KMS-11 (cell line): ENCODE results near the gene AGTR1.

Experiments
- H2AFZ ChIP-seq: fragments of 200-600 bp; sonication (generic); 2 replicates; pipeline ENCODE4 v1.6.1; 2016; ENCODE audit warnings: antibody characterized with exemption, mixed run types, low read depth
- H3K27ac ChIP-seq: fragments of 200-600 bp; sonication (generic); 2 replicates; pipeline ENCODE4 v1.6.1; 2016; ENCODE audit warnings: mild to moderate bottlenecking, mixed run types
- H3K27me3 ChIP-seq: fragments of 200-600 bp; sonication (generic); 2 replicates; pipeline ENCODE4 v1.6.1; 2017; ENCODE audit warnings: mild to moderate bottlenecking, low read depth, mixed run types, moderate library complexity; ENCODE audit not compliant: insufficient read depth
- H3K36me3 ChIP-seq: fragments of 200-600 bp; sonication (generic); 2 replicates; pipeline ENCODE4 v1.6.1; 2017; ENCODE audit warnings: mild to moderate bottlenecking, mixed run types; ENCODE audit not compliant: insufficient read depth
- H3K4me1 ChIP-seq: fragments of 200-600 bp; sonication (generic); 2 replicates; pipeline ENCODE4 v1.6.1; 2016; ENCODE audit warnings: mild to moderate bottlenecking, low read depth, mixed run types; ENCODE audit not compliant: poor library complexity, severe bottlenecking
- H3K4me2 ChIP-seq: fragments of 200-600 bp; sonication (generic); 2 replicates; pipeline ENCODE4 v1.7.0; 2016; ENCODE audit warnings: mild to moderate bottlenecking, mixed run types
- H3K4me3 ChIP-seq: fragments of 200-600 bp; sonication (generic); IDR thresholded peaks from 2 replicates; pipeline ENCODE4 v1.6.1; 2017; ENCODE audit warnings: low read depth, low read length, mixed read lengths; ENCODE audit not compliant: insufficient read depth
- H3K79me2 ChIP-seq: fragments of 200-600 bp; sonication (generic); 2 replicates; pipeline ENCODE4 v1.6.1; 2016; ENCODE audit warnings: low read depth, mixed run types; ENCODE audit not compliant: insufficient read depth
- H3K9ac ChIP-seq: fragments of 200-600 bp; sonication (generic); 2 replicates; pipeline ENCODE4 v1.6.1; 2016; ENCODE audit warnings: mild to moderate bottlenecking, mixed run types
- H4K20me1 ChIP-seq: fragments of 200-600 bp; sonication (generic); 2 replicates; pipeline ENCODE4 v1.6.1; 2016; ENCODE audit warnings: mild to moderate bottlenecking, mixed run types; ENCODE audit not compliant: insufficient read depth
- TF ChIP-seq, protein P1 (sequence below): fragments of 200-600 bp; sonication (generic); conservative IDR thresholded peaks from 2 replicates; pipeline ENCODE4 v1.6.1; 2017; ENCODE audit warnings: low read depth, mild to moderate bottlenecking, antibody characterized with exemption, low read length, moderate library complexity, mixed read lengths

AGTR1 gene

DNA sequence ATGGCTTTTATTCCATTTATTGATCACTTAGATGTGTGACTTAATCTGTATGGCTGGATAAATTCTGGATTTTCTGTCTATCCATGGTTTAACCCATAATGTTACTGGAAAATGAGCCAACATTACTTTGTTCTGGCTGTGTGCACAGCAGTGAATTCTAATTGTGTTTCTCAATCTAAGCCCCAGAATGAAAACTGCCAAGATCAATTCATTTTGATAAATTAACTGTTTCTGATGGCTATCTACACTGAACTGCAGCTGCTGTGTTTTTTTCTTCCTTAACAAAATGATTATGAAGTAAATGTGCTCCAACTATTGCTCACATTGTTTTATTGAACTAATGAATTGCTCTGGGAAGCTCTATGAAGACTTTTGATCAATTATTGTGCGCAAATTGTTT is 94.2 kb downstream of the AGTR1 start:
- Histone ChIP-seq H3K4me1 (no peaks in the 10 kb centered on the region), H3K36me3 (no peaks in the 10 kb centered on the region), H3K79me2 (no peaks in the 10 kb centered on the region), H2AFZ (no peak overlapping the region), H3K27ac (no peak overlapping the region), H3K4me3 (no peak overlapping the region), H4K20me1 (no peaks in the 10 kb centered on the region), H3K4me2 (no peak overlapping the region), H3K27me3 (no peaks in the 10 kb centered on the region), H3K9ac (no peak overlapping the region)
- TF ChIP-seq, protein P1, sequence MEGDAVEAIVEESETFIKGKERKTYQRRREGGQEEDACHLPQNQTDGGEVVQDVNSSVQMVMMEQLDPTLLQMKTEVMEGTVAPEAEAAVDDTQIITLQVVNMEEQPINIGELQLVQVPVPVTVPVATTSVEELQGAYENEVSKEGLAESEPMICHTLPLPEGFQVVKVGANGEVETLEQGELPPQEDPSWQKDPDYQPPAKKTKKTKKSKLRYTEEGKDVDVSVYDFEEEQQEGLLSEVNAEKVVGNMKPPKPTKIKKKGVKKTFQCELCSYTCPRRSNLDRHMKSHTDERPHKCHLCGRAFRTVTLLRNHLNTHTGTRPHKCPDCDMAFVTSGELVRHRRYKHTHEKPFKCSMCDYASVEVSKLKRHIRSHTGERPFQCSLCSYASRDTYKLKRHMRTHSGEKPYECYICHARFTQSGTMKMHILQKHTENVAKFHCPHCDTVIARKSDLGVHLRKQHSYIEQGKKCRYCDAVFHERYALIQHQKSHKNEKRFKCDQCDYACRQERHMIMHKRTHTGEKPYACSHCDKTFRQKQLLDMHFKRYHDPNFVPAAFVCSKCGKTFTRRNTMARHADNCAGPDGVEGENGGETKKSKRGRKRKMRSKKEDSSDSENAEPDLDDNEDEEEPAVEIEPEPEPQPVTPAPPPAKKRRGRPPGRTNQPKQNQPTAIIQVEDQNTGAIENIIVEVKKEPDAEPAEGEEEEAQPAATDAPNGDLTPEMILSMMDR = no peak

DNA sequence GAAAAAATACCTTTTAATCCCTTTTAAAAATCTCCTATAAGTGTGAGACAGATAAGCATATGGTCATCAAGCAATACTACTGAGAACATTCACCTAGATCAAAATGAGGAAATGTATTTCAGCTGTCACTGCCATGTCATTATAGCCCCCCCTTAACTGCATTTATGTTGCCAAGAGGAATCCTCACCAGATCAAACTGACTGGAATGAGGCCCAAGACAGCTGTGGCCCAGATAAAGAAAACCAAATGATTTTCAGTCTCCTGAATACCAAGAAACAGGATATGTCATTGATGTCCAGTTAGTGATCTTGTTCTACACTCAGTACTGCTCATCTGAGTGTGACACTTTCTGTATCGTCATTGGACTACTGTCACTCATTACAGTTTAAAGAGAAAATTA is 94.8 kb downstream of the AGTR1 start:
- H3K36me3 ChIP-seq = no peaks in the 10 kb centered on the region
- H3K79me2 ChIP-seq = no peaks in the 10 kb centered on the region
- H3K27me3 ChIP-seq = no peaks in the 10 kb centered on the region
- TF ChIP-seq, protein P1 = no peak
- H3K4me3 ChIP-seq = no peak overlapping the region
- no peak overlapping the region for H3K4me2 ChIP-seq
- H3K27ac ChIP-seq = no peak overlapping the region
- H4K20me1 ChIP-seq = no peaks in the 10 kb centered on the region
- no peaks in the 10 kb centered on the region for H3K4me1 ChIP-seq
- no peak overlapping the region for H2AFZ ChIP-seq
- no peak overlapping the region for H3K9ac ChIP-seq
